Mesenchymal stem cell (in vitro differentiated cells and primary cell): ENCODE data around the gene NDE1.

Experiments
- DNase-seq: peaks from one replicate; pipeline ENCODE4 v3.0.0-alpha.2; 2013
- H2AFZ ChIP-seq: one replicate; pipeline ENCODE4 v1.6.1; 2013; ENCODE audit warnings: low read depth, mild to moderate bottlenecking, control low read depth, inconsistent platforms, low read length, moderate library complexity
- H2AK5ac ChIP-seq: 2 replicates; pipeline ENCODE4 v1.6.1; 2013; ENCODE audit warnings: low read length, moderate library complexity, mild to moderate bottlenecking, inconsistent platforms; ENCODE audit not compliant: severe bottlenecking
- H2BK120ac ChIP-seq: one replicate; pipeline ENCODE4 v1.6.1; 2013; ENCODE audit warnings: low read depth, mild to moderate bottlenecking, inconsistent platforms, low read length, moderate library complexity
- H2BK12ac ChIP-seq, 2 experiments: one replicate each; pipeline ENCODE4 v1.6.1; 2013; ENCODE audit warnings: inconsistent platforms in 2 of 2, low read length in 2 of 2, mild to moderate bottlenecking in 2 of 2, moderate library complexity in 2 of 2, control low read depth in 1 of 2
- H2BK15ac ChIP-seq: one replicate; pipeline ENCODE4 v1.6.1; 2013; ENCODE audit warnings: mild to moderate bottlenecking, low read depth, inconsistent platforms; ENCODE audit not compliant: poor library complexity, severe bottlenecking
- H2BK5ac ChIP-seq: 2 replicates; pipeline ENCODE4 v1.6.1; 2013; ENCODE audit warnings: low read depth, mild to moderate bottlenecking, low read length, control low read depth, inconsistent platforms; ENCODE audit not compliant: poor library complexity, severe bottlenecking
- H3K14ac ChIP-seq, 2 experiments: one replicate each; pipeline ENCODE4 v1.6.1; 2013; ENCODE audit warnings: inconsistent platforms in 2 of 2, low read length in 2 of 2, control low read depth in 1 of 2, mild to moderate bottlenecking in 1 of 2, moderate library complexity in 1 of 2
- H3K18ac ChIP-seq, 2 experiments: one replicate each; pipeline ENCODE4 v1.6.1; 2013; ENCODE audit warnings: inconsistent platforms in 2 of 2, low read length in 2 of 2, control low read depth in 1 of 2, low read depth in 1 of 2, mild to moderate bottlenecking in 1 of 2
- H3K23ac ChIP-seq, 2 experiments: one replicate each; pipeline ENCODE4 v1.6.1; 2013; ENCODE audit warnings: inconsistent platforms in 2 of 2, low read length in 2 of 2, mild to moderate bottlenecking in 2 of 2, moderate library complexity in 2 of 2, control low read depth in 1 of 2
- H3K27ac ChIP-seq: 2 replicates; pipeline ENCODE4 v1.5.1; 2013; ENCODE audit warnings: mild to moderate bottlenecking, moderate library complexity, low read length, control low read depth, inconsistent platforms; ENCODE audit not compliant: poor library complexity, severe bottlenecking
- H3K27me3 ChIP-seq, 2 experiments: 2 replicates each; pipeline versions ENCODE4 v1.6.1 to v1.7.0; 2013; ENCODE audit warnings: low read length in 2 of 2, mild to moderate bottlenecking in 2 of 2, moderate library complexity in 2 of 2, control low read depth in 1 of 2, inconsistent platforms in 1 of 2; ENCODE audit not compliant: control insufficient read depth in 1 of 2, insufficient read depth in 1 of 2
- H3K36me3 ChIP-seq, 2 experiments: 2 replicates each; pipeline versions ENCODE4 v1.6.1 to v1.7.0; 2013; ENCODE audit warnings: low read length in 2 of 2, control low read depth in 1 of 2, inconsistent platforms in 1 of 2, low read depth in 1 of 2, mild to moderate bottlenecking in 1 of 2; ENCODE audit not compliant: insufficient read depth in 2 of 2, control insufficient read depth in 1 of 2
- H3K4ac ChIP-seq, 2 experiments: one replicate each; pipeline ENCODE4 v1.6.1; 2013; ENCODE audit warnings: inconsistent platforms in 2 of 2, low read length in 2 of 2, mild to moderate bottlenecking in 2 of 2, moderate library complexity in 2 of 2, control low read depth in 1 of 2, low read depth in 1 of 2
- H3K4me1 ChIP-seq: 2 replicates; pipeline ENCODE4 v1.6.1; 2013; ENCODE audit warnings: low read depth, low read length, control low read depth; ENCODE audit not compliant: control insufficient read depth, insufficient read depth
- H3K4me2 ChIP-seq: 2 replicates; pipeline ENCODE4 v1.6.1; 2013; ENCODE audit warnings: low read length, mild to moderate bottlenecking, inconsistent platforms; ENCODE audit not compliant: poor library complexity, severe bottlenecking
- H3K4me3 ChIP-seq, 2 experiments: 2 replicates each; pipeline versions ENCODE4 v1.5.1 to v1.7.0; 2013; ENCODE audit warnings: low read length in 2 of 2, mild to moderate bottlenecking in 2 of 2, control low read depth in 1 of 2, low read depth in 1 of 2; ENCODE audit not compliant: insufficient read depth in 1 of 2
- H3K79me1 ChIP-seq: replicated peaks from 2 replicates; pipeline ENCODE4 v1.6.1; 2013; ENCODE audit warnings: mild to moderate bottlenecking, control low read depth, low read length, inconsistent platforms; ENCODE audit not compliant: poor library complexity, severe bottlenecking
- H3K9ac ChIP-seq: 2 replicates; pipeline ENCODE4 v1.7.0; 2013; ENCODE audit warnings: mild to moderate bottlenecking, low read length, moderate library complexity
- H3K9me3 ChIP-seq: 2 replicates; pipeline ENCODE4 v1.7.0; 2013; ENCODE audit warnings: mild to moderate bottlenecking, low read length; ENCODE audit not compliant: control insufficient read depth
- H4K8ac ChIP-seq: one replicate; pipeline ENCODE4 v1.6.1; 2013; ENCODE audit warnings: inconsistent platforms, mild to moderate bottlenecking, low read length, moderate library complexity
- H4K91ac ChIP-seq: one replicate; pipeline ENCODE4 v1.6.1; 2013; ENCODE audit warnings: mild to moderate bottlenecking, low read length, inconsistent platforms
- WGBS: methylation state at CpG from one replicate; pipeline ENCODE4 v1.1.7; 2013; ENCODE audit warnings: mixed read lengths; 5-methylcytosine and 5-hydroxymethylcytosine counted together

The NDE1 gene

DNA sequence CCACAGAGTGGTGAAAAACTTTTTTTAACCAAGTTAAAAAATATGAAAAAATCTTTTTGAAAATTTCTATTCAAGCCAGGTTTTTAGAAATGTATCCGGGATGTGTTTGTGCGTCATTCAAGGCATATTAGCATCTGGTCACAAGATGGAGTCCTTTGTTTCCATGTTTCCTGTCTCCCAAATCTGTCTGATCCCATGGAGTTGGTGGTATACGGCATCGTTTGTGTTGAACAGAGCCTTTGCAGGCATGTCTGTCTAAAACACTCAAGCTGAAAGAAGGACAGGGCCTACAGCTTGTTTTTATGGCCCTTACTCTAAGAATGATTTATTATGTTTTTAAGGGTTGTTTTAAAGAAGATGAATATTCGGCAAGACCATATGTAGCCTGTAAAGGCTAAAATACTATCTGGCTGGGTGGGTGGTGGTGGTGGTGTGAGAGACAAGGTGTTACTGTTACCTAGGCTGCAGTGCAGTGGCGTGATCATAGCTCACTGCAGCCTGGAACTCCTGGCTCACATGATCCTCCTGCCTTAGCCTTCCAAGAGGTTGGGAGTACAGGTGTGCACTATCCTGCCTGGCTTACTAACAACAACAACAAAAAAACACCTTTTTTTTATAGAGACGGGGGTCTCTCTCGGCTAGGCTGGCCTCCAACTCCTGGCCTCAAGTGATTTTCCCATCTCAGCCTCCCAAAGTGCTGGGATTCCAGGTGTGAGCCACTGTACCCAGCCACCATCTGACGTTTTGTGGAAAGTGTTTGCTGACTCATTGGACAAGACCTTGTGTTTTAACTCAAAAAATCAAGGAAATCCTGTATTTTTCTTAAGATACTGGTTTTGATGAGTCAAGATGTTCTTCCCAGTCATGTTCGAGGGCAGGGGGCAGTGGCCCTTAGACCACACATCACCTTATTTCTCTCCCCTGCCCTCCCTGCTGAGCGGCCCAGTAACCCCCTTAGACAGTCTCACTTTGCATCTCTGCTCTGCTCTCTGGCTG, 52.2 kb downstream of the NDE1 start:
- Histone ChIP-seq H2BK15ac (no peak overlapping the region), H2BK12ac (no peak overlapping the region), H3K4me3 (no peak overlapping the region), H2AFZ (no peak overlapping the region), H2BK5ac (no peak overlapping the region), H3K4me1 (peaks cover 5% of the 10 kb centered on the region), H3K23ac (no peak overlapping the region), H3K9ac (no peak overlapping the region), H3K4ac (no peak overlapping the region), H3K27me3 (no peaks in the 10 kb centered on the region), H3K9me3 (no peaks in the 10 kb centered on the region), H2BK120ac (no peak overlapping the region), H4K8ac (peak overlapping the region; percentile 63), H3K4me2 (no peak overlapping the region), H2AK5ac (no peak overlapping the region), H3K36me3 (peaks cover 47 to 50% of the 10 kb centered on the region in 2 experiments), H4K91ac (no peak overlapping the region), H3K18ac (peak overlapping the region; percentile 38 to 52), H3K79me1 (peaks cover 15% of the 10 kb centered on the region), H3K14ac (no peak overlapping the region), H3K27ac (peak overlapping the region; percentile 4)
- WGBS: 57% methylated on average over 10 of the region's 11 CpGs
- peak; percentile 44 for DNase-seq

DNA sequence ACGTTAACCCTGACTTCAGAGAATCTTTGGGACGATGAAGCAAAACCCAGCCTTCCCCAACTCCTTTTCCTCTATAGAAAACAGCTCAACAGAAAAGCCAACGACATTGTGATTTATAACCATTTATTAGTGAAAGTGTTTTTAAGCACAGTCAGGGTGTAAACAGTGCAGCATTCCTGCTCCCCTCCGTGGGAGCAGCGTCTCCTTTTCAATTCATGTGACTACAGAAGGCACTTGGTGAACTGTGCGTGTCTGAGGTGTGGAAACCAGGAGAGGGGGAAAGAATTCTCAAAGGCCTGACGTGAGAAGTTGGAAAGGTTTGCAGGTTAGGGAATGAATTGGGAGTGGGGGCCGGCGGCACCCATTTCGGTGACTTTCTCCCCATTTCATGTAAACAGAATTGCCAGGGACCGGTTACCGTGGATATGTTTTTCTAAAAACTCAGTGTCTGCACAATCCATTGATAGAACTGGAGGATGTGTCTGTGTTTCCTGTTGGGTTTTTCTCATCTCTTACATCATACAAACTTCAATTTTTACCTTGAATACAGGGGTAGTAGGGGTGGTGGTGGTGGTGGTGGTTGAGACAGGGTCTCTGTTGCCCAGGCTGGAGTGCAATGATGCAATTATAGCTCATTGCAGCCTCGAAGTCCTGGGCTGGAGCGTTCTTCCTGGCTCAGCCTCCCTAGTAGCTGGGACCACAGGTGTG, 53.1 kb downstream of the NDE1 start:
- peaks cover 16% of the 10 kb centered on the region for H3K79me1 ChIP-seq

DNA sequence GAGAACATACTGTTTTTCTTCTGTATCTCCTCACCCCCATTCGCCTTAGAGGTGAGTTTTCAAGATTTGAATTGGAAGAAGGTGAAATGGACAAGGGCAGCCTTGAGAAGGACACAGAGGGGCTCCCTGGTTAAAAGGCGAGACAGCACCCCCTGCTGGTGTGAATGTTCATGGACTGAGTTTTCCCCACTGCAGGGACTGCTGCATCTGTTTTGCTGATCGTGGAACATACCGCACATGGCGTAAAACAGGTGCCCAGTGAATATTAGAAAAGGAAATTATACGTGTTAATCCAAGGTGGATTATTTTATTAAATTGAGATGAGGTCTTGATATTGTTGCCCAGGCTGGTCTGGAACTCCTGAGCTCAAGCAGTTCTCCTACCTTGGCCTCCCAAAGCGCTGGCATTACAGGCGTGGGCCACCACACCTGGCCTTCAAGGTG, 54.5 kb downstream of the NDE1 start:
- H3K79me1 ChIP-seq: peaks cover 16% of the 10 kb centered on the region
- no peak overlapping the region for H4K91ac ChIP-seq
- H2BK15ac ChIP-seq: no peak overlapping the region
- H2BK12ac ChIP-seq: no peak overlapping the region
- H2BK120ac ChIP-seq: no peak overlapping the region
- DNase-seq: peak; percentile 76
- no peak overlapping the region for H3K18ac ChIP-seq
- H2BK5ac ChIP-seq: no peak overlapping the region
- no peak overlapping the region for H2AK5ac ChIP-seq
- no peak overlapping the region for H3K4me3 ChIP-seq
- no peaks in the 10 kb centered on the region for H3K9me3 ChIP-seq
- no peak overlapping the region for H3K14ac ChIP-seq
- no peak overlapping the region for H3K4ac ChIP-seq
- H3K4me1 ChIP-seq: peaks cover 5% of the 10 kb centered on the region
- no peak overlapping the region for H4K8ac ChIP-seq
- no peak overlapping the region for H3K27ac ChIP-seq
- WGBS: 73% methylated on average over 8 of the region's 8 CpGs
- no peak overlapping the region for H2AFZ ChIP-seq
- peaks cover 32 to 36% of the 10 kb centered on the region in 2 experiments for H3K36me3 ChIP-seq
- H3K27me3 ChIP-seq: no peaks in the 10 kb centered on the region
- no peak overlapping the region for H3K4me2 ChIP-seq
- no peak overlapping the region for H3K9ac ChIP-seq
- H3K23ac ChIP-seq: no peak overlapping the region

More for the DNA sequence above, 53.1 kb downstream of the NDE1 start:
- Histone ChIP-seq H3K23ac (no peak overlapping the region), H3K4me2 (no peak overlapping the region), H2BK5ac (no peak overlapping the region), H3K9ac (no peak overlapping the region), H3K9me3 (no peaks in the 10 kb centered on the region), H3K36me3 (peaks cover 43 to 46% of the 10 kb centered on the region in 2 experiments), H4K91ac (no peak overlapping the region), H3K4me3 (no peak overlapping the region), H2AK5ac (no peak overlapping the region), H3K18ac (no peak overlapping the region), H2BK12ac (no peak overlapping the region), H3K4me1 (peaks cover 5% of the 10 kb centered on the region), H2BK120ac (no peak overlapping the region), H3K14ac (no peak overlapping the region), H4K8ac (no peak overlapping the region), H2AFZ (no peak overlapping the region), H3K27me3 (no peaks in the 10 kb centered on the region), H3K27ac (peak overlapping the region; percentile 4), H3K4ac (no peak overlapping the region), H2BK15ac (no peak overlapping the region)
- 67% methylated on average over 12 of the region's 14 CpGs for WGBS
- DNase-seq: peak; percentile 49

DNA sequence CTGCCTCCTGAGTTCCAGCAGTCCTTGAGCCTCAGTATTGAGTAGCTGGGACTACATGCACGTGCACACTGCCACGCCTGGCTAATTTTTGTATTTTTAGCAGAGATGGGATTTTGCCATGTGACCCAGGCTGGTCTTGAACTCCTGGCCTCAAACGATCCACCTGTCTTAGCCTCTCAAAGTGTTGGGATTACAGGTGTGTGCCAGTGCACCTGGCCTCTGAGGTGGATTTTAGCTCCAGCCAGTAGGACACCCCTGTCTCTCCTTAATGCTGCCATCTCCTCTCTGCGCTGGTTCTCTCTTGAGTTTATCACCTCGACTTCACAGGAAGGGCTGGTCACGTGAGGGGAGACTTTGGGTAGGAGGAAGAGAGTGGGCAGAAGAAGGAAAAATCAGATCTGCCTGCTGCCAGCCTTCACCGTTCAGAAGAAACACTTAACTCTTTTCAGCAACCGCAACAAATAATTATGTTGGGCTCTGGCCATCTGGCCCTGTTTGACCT, 55.1 kb downstream of the NDE1 start:
- Histone ChIP-seq H2BK15ac (no peak overlapping the region), H4K8ac (peak overlapping the region; percentile 39), H3K79me1 (peaks cover 21% of the 10 kb centered on the region), H4K91ac (peak overlapping the region; percentile 83), H3K4me1 (peaks cover 5% of the 10 kb centered on the region), H2AK5ac (no peak overlapping the region), H3K14ac (no peak overlapping the region), H3K9ac (no peak overlapping the region), H3K36me3 (peaks cover 26 to 30% of the 10 kb centered on the region in 2 experiments), H2BK12ac (no peak overlapping the region), H3K27me3 (no peaks in the 10 kb centered on the region), H3K23ac (no peak overlapping the region), H3K18ac (no peak overlapping the region), H2BK5ac (no peak overlapping the region), H3K4ac (no peak overlapping the region), H2BK120ac (no peak overlapping the region), H3K4me2 (no peak overlapping the region), H2AFZ (no peak overlapping the region), H3K9me3 (no peaks in the 10 kb centered on the region), H3K4me3 (no peak overlapping the region), H3K27ac (no peak overlapping the region)
- DNase-seq: no peak
- 96% methylated on average over 8 of the region's 8 CpGs for WGBS
